GM19238 (cell line): ENCODE data around the gene TIA1.
"Not testable (repeated sequence)": the region's sequence is repeated elsewhere in the genome, so short reads cannot be mapped to it uniquely, and the experiment has no call there.

Experiments used
- DNase-seq: peaks from one replicate; pipeline ENCODE4 v3.0.0; 2011; ENCODE audit warnings: low spot score; ENCODE audit not compliant: insufficient read length

The TIA1 gene

DNA sequence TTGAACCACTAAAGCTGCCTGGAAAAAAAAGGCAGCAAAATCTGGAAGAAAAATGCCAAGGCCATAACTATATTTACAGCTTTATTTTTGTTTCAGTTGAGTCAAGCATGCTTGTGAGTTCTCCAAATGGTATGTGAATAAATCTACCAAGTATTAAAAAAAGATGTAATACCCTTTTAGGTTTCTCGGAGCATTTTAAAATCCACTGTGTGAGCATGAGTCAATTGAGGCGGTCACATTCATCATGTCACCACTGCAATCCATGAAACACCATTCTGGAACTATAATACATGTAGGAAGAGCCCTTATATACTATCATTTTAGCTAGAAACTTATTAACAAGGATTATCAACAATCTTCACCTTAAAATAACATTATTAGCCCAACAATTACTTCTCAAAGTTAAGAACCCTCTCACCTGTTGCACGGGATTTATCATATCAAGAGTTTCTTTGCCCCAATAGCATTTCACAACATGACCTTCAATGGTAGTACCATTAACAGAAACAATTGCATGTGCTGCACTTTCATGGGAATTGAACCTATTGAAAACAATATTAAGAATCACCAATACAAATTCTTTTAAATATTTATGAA lies 33.4 kb downstream of the TIA1 start:
- no peak for DNase-seq

GRCh38 chr2:70214365-70214764 lies 34.1 kb downstream of the TIA1 start:
- no peak for DNase-seq

GRCh38 chr2:70212298-70212932 lies 36.0 kb downstream of the TIA1 start:
- no peak for DNase-seq

DNA sequence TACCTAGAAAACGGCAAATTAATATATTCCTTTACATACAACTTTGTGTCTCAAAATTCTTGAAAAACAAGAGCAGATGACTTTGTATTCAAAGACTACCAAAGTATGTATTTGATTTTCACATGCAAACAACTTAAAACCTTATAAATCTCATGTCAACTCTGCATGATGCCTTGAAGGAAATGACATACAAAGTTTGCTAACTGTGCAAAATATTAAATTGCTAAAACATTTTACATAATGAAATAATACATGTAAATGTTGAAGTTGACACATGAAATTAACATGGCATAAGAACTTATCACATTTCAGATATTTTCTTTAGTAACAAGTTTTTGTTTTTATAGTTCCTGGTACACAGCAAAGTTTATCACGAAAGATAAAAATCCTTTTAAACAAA lies 36.8 kb downstream of the TIA1 start:
- DNase-seq, result no peak

- DNase-seq, result no peak
Measured at GRCh38 chr2:70204452-70204851, 44.0 kb downstream of the TIA1 start.

DNA sequence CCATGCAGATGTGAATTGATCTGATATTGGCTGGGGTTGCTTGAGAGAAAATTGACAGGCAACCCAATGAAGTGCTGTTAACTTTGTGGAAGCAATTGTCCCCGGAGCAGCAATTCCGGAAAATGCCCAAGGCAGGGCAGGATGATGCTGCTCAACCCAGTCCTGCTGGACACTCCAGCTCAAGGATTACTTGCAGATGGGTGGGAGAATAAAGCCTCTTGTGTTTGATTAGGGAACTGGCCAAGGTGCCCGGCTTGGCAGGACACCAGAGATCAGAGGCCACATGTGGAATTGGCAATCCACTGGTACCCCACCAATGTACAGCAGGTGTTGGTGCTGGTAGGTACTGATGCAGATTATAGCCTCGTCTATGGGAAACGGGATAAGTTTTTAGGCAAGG lies 45.3 kb downstream of the TIA1 start:
- no peak for DNase-seq

GRCh38 chr2:70202236-70202806 lies 46.1 kb downstream of the TIA1 start:
- no peak for DNase-seq

- DNase-seq, result no peak
Measured at GRCh38 chr2:70201831-70202230, 46.6 kb downstream of the TIA1 start.

DNA sequence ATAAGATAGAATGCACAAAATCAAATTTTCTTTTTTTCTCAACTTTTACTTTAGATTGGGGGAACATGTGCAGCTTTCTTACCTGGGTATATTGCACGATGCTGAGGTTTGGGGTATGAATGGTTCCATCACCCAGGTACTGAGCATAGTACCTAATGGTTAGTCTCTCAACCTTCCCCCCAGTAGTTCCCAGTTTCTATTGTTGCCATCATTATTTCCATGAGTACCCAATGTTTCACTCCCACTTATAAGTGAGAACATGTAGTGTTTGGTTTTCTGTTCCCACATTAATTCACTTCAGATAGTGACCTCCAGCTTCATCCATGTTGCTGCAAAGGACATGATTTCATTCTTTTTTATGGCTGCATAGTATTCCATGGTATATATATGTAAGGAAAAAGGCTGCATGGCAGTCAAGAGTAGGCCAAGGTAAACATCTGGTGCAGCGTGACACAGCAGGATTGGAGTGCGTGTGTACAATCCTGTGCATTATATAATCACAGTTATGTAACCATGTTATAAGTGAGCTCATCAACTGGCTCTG lies 47.1 kb downstream of the TIA1 start:
- no peak for DNase-seq

DNA sequence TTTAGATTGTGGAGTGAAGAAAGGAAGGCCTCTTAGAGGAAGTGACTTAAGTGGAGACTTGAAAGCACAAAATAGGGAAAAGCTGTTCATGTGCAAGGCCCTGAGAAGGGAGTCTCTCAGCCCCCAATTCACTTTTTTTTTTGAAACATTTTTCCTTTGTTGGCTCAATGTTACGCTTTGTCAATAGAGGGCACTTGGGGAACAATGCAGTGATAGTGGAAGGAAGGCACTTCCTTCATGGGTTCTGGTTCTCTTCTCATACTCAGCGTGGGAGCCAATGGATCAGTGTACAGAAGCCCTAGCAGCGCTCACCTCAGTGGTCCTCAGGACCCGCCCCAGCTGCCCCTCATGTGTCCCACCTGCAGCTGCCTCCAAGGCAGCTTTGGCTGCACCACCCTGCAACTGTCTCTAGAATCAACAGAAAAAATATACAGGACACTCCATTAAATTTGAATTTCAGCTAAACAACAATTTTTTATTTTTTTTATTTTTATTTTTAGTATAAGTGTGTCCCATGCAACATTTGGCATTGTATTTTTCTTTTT lies 49.0 kb downstream of the TIA1 start:
- DNase-seq, result no peak

- DNase-seq, result no peak
Measured at GRCh38 chr2:70192516-70192915, 55.9 kb downstream of the TIA1 start.

- no peak for DNase-seq
Measured at GRCh38 chr2:70191244-70191735, 57.1 kb downstream of the TIA1 start.

- DNase-seq, result peak; percentile 93
Measured at GRCh38 chr2:70190418-70191243, 57.8 kb downstream of the TIA1 start, which contains the start of gene C2orf42. TSS of gene C2orf42 (minus strand) at chr2:70191019. CDS start at chr2:70181985, 9,034 bp downstream.

DNA sequence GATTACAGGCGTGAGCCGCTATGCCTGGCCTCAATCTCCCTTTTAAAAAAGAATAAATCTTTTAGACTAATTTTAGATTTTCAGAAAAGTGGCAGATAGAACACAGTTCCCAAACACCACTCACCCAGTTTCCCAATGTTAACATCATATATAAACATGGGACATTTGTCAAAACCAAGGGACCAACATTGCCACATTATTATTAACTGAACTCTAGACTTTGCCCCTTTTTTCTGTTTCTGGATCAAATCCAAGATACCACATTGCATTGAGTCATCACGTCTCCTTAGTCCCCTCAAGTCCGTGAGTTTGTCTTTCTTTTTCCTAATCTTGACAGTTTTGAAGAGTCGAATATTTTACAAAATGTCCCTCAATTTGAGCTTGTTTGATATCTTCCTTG lies 60.0 kb downstream of the TIA1 start:
- DNase-seq, result no peak

GRCh38 chr2:70187170-70187569 lies 61.3 kb downstream of the TIA1 start:
- not testable (repeated sequence) for DNase-seq

DNA sequence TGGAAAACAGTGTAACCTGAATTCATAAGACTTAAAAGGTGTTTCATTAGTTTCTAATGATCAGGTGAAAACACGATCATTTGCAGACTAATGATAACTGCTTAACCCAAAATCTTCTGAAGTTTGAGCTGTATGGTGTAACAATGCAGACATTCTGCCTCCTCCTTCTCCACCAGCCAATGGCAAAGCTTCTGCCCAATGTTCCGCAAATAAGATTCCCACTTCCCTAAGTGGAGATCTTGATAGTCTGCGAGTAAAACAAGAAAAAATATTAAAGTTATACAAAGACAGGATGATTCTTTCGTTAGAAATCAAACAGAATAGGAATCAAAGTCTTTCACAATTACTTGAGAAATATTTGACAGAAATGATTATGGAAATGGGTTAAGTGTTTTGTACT lies 65.7 kb downstream of the TIA1 start:
- no peak for DNase-seq

- DNase-seq, result no peak
Measured at GRCh38 chr2:70181363-70181956, 67.0 kb downstream of the TIA1 start.

DNA sequence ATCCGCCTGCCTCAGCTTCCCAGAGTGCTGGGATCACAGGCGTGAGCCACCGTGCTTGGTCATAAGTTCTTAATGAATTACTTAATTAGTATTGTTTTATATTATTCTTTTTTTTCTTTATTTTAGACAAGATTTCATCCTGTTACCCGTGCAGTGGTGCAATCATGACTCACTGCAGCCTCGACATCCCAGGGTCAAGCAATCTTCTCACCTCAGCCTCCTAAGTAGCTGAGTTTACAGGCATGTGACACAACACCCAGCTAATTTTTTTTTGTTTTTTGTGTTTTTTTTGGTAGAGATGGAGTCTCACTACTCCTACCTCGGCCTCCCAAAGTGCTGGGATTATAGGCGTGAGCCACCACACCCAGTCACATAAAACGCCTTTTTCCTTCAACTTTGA lies 74.9 kb downstream of the TIA1 start:
- DNase-seq, result no peak

- not testable (repeated sequence) for DNase-seq
Measured at GRCh38 chr2:70169654-70170245, 78.7 kb downstream of the TIA1 start.

DNA sequence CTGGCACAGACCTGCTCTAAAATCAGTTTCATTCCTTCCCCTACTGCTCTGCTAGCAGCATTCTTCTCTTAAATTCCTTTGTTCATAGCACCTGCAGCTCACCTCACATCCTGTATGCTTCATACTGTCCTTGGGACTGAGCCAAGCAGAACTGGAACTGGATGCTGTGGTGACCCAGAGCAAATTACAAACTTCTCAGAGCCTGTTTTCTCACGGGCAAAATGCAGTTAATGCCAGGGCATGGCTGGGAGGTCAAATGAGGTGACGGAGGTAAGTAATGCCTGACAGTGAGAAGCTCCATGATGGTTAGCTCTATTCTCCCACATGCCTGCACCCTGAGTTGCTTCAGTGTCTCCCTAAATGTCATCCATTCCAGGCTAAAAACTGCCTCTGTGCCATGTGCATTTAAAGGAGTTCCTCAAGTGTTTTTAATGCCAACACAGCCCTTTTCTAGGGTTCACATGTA lies 87.3 kb downstream of the TIA1 start:
- no peak for DNase-seq
